HG02885 (cell line): ENCODE data around the gene LDLRAD3.

ENCODE experiments used
- ATAC-seq: cut with Tn5 transposase; IDR thresholded peaks from one replicate; pipeline ENCODE4 v1.9.1; 2021; ENCODE audit warnings: mild to moderate bottlenecking; ENCODE audit not compliant: unreplicated experiment, poor library complexity

LDLRAD3 gene

GRCh38 chr11:35927104-35927503 lies 16.8 kb upstream of the LDLRAD3 start:
- ATAC-seq, result no peak

- ATAC-seq, result no peak
Observed at GRCh38 chr11:35927682-35928081, 16.2 kb upstream of the LDLRAD3 start.

- no peak for ATAC-seq
Observed at GRCh38 chr11:35928688-35929395, 15.0 kb upstream of the LDLRAD3 start.

GRCh38 chr11:35930466-35930865 lies 13.4 kb upstream of the LDLRAD3 start:
- no peak for ATAC-seq

- no peak for ATAC-seq
Observed at GRCh38 chr11:35932121-35932520, 11.7 kb upstream of the LDLRAD3 start.

- ATAC-seq, result no peak
Observed at GRCh38 chr11:35932681-35933319, 11.1 kb upstream of the LDLRAD3 start.

GRCh38 chr11:35933320-35933871 lies 10.5 kb upstream of the LDLRAD3 start:
- ATAC-seq, result no peak

GRCh38 chr11:35934271-35934670 lies 9.6 kb upstream of the LDLRAD3 start:
- ATAC-seq, result no peak

- ATAC-seq, result no peak
Observed at GRCh38 chr11:35934981-35935380, 8.9 kb upstream of the LDLRAD3 start.

GRCh38 chr11:35935390-35935789 lies 8.5 kb upstream of the LDLRAD3 start:
- no peak for ATAC-seq

- ATAC-seq, result no peak
Observed at GRCh38 chr11:35937111-35937510, 6.8 kb upstream of the LDLRAD3 start.

- ATAC-seq, result no peak
Observed at GRCh38 chr11:35937700-35938099, 6.2 kb upstream of the LDLRAD3 start.

- ATAC-seq, result no peak
Observed at GRCh38 chr11:35938231-35938630, 5.6 kb upstream of the LDLRAD3 start.

- ATAC-seq, result no peak
Observed at GRCh38 chr11:35943309-35943708, 553 bp upstream of the LDLRAD3 start.

- no peak for ATAC-seq
Observed at GRCh38 chr11:35944503-35945136, 758 bp downstream of the LDLRAD3 start.

GRCh38 chr11:35945137-35945518 lies 1.3 kb downstream of the LDLRAD3 start:
- no peak for ATAC-seq

- no peak for ATAC-seq
Observed at GRCh38 chr11:35946766-35947165, 2.9 kb downstream of the LDLRAD3 start.

- ATAC-seq, result no peak
Observed at GRCh38 chr11:35947437-35947836, 3.6 kb downstream of the LDLRAD3 start.

GRCh38 chr11:35949242-35949641 lies 5.4 kb downstream of the LDLRAD3 start:
- ATAC-seq, result no peak

GRCh38 chr11:35950082-35950481 lies 6.2 kb downstream of the LDLRAD3 start:
- no peak for ATAC-seq

- ATAC-seq, result no peak
Observed at GRCh38 chr11:35951680-35952079, 7.8 kb downstream of the LDLRAD3 start.
